ENCODE data around the gene DNM3. TPM values are rescaled to one million over a fixed set of nuclear protein-coding genes. Genes with fewer than 3 reads are reported as not detected.
"Not testable (repeated sequence)": the region's sequence is repeated elsewhere in the genome, so short reads cannot be mapped to it uniquely, and the experiment has no call there.

DNM3 gene
- total and polyA plus RNA-seq, 7 donors = 0.60 to 13.3 (median 3.9) TPM

DNA sequence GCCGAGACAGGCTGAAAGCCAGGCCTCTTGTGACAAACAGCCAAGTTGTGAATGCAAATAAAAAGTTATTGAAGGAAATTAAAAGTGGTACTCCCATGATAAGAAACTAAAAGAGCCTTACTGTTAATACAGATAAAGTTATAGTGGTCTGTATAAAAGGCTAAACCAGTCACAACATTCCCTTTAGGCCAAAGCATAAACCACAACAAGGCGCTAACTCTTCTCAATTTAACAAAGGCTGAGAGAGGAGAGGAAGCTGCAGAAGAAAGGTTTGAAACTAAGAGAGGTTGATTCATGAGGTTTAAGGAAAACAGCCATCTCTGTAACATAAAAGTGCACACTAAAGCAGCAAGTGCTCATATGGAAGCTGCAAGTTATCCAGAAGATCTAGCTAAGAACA, 589.9 kb downstream of the DNM3 start:
- H3K9me3 ChIP-seq = no peaks in the 10 kb centered on the region
- no peaks in the 10 kb centered on the region for H3K4me1 ChIP-seq
- 71 to 73% methylated on average over 2 of the region's 2 CpGs for WGBS, 2 donors
- DNase-seq = no peak
- H3K36me3 ChIP-seq = no peaks in the 10 kb centered on the region
- TF ChIP-seq EP300 (IDR thresholded peaks at IDR 0.05) = no peak
- no peak for TF ChIP-seq POLR2A (IDR thresholded peaks at IDR 0.05)
- no peak for TF ChIP-seq POLR2AphosphoS5 (IDR thresholded peaks at IDR 0.05)
- TF ChIP-seq, protein P1, sequence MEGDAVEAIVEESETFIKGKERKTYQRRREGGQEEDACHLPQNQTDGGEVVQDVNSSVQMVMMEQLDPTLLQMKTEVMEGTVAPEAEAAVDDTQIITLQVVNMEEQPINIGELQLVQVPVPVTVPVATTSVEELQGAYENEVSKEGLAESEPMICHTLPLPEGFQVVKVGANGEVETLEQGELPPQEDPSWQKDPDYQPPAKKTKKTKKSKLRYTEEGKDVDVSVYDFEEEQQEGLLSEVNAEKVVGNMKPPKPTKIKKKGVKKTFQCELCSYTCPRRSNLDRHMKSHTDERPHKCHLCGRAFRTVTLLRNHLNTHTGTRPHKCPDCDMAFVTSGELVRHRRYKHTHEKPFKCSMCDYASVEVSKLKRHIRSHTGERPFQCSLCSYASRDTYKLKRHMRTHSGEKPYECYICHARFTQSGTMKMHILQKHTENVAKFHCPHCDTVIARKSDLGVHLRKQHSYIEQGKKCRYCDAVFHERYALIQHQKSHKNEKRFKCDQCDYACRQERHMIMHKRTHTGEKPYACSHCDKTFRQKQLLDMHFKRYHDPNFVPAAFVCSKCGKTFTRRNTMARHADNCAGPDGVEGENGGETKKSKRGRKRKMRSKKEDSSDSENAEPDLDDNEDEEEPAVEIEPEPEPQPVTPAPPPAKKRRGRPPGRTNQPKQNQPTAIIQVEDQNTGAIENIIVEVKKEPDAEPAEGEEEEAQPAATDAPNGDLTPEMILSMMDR (IDR thresholded peaks at IDR 0.05) = no peak
- H3K4me3 ChIP-seq = no peak overlapping the region
- no peaks in the 10 kb centered on the region for H3K27me3 ChIP-seq
- no peak overlapping the region for H3K27ac ChIP-seq
- intact Hi-C loops (cut with DNase I) = no loop called here

DNA sequence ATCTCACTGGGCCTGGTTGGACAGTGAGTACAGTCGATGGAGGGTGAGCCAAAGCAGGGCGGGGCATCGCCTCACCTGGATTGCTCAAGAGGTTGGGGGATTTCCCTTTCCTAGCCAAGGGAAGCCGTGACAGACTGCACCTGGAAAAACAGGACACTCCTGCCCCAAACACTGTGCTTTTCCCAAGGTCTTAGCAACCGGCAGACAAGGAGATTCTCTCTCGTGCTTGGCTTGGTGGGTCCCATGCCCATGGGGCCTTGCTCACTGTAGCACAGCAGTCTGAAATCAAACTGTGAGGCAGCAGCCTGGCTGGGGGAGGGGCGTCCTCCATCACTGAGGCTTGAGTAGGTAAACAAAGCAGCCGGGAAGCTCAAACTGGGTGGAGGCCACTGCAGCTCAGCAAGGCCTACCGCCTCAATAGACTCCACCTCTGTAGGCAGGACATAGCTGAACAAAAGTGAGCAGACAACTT, 590.5 kb downstream of the DNM3 start:
- intact Hi-C loops (cut with DNase I) = no loop called here
- Histone ChIP-seq H3K27me3 (no peaks in the 10 kb centered on the region), H3K36me3 (no peaks in the 10 kb centered on the region), H3K4me1 (no peaks in the 10 kb centered on the region), H3K9me3 (no peaks in the 10 kb centered on the region), H3K4me3 (no peak overlapping the region), H3K27ac (no peak overlapping the region)
- DNase-seq = no peak
- TF ChIP-seq, protein P1 (IDR thresholded peaks at IDR 0.05) = no peak
- TF ChIP-seq POLR2AphosphoS5 (IDR thresholded peaks at IDR 0.05) (no peak), POLR2A (IDR thresholded peaks at IDR 0.05) (no peak), EP300 (IDR thresholded peaks at IDR 0.05) (no peak)
- 16 to 57% methylated on average over 9 of the region's 9 CpGs for WGBS, 2 donors

DNA sequence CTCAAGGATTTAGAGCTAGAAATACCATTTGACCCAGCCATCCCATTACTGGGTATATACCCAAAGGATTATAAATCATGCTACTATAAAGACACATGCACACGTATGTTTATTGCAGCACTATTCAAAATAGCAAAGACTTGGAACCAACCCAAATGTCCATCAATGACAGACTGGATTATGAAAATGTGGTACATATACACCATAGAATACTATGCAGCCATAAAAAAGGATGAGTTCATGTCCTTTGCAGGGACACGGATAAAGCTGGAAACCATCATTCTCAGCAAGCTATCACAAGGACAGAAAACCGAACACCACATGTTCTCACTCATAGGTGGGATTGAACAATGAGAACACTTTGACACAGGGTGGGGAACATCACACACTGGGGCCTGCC, 595.9 kb downstream of the DNM3 start:
- H3K27me3 ChIP-seq; H3K4me1 ChIP-seq; H3K4me3 ChIP-seq; intact Hi-C loops (cut with DNase I); H3K9me3 ChIP-seq; H3K36me3 ChIP-seq; DNase-seq; H3K27ac ChIP-seq: not testable (repeated sequence)
- WGBS, 2 donors = 78 to 93% methylated on average over 3 of the region's 3 CpGs

DNA sequence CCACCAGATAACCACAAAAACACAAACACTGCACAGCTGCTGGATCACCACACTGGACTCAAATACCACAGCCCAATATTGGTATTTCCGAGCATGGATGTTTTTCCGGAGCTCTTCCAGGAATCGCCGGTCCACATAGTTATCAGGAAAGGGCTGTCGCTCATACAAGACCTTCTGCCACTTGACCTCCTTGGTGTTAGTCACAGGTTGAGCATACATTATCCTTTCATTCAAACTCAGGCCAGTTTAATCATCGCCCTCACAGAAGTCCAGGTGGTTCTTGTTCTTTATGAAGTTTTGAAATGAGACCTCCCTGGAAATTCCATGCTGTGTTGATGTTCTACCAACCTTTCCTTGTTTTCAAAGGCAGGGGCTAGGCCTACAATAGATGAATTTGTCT, 601.1 kb downstream of the DNM3 start:
- intact Hi-C loops (cut with DNase I) = loop anchor here (5.0 kb wide), 2 partner anchors 400 to 660 kb away; partner anchors contain the start of gene METTL13
- Histone ChIP-seq H3K4me1 (peaks cover 0 to 26% (median 17%) of the 10 kb centered on the region in 4 donors), H3K27me3 (no peaks in the 10 kb centered on the region), H3K27ac (no peak overlapping the region), H3K4me3 (no peak overlapping the region), H3K36me3 (peaks cover 0 to 7% (median 0%) of the 10 kb centered on the region in 4 donors), H3K9me3 (no peaks in the 10 kb centered on the region)
- 97 to 98% methylated on average over 6 of the region's 6 CpGs for WGBS, 2 donors
- no peak for DNase-seq
- TF ChIP-seq POLR2A (IDR thresholded peaks at IDR 0.05) = no peak
- TF ChIP-seq EP300 (IDR thresholded peaks at IDR 0.05) = no peak
- TF ChIP-seq POLR2AphosphoS5 (IDR thresholded peaks at IDR 0.05) = no peak
- TF ChIP-seq, protein P1 (IDR thresholded peaks at IDR 0.05) = no peak

DNA sequence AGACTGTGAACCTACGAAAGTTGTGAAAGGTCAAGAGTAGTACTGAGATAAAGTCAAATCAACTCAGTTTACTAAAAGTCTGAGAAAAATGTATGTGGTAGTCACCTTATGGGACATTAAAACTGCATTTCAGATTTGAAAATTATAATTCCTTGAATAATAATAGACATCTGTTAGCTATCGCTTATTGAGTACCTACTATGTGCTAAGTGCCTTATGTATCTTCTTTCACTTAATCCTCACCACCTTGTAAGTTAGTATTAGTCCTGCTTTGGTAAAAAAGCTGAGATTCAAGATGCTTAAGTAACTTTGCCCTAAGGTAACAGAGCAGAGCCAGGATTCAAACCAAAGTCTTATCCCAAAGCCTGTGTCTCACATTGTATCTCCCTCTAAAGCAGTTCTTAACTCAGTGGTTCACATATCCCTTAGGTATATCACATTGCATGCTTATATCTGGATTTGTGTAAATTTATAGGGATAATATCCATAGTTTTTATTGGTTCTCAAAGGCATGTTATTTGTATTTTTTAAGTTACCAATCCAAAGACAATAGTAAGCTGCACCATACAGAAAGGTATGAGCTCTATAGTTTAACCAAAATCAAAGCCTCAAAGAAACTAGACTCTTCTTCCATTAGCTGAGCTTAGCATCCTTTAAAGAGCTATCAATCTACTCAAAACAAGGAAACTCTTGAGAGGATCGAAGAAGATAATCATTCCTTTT, 601.7 kb downstream of the DNM3 start:
- H3K9me3 ChIP-seq = no peaks in the 10 kb centered on the region
- peaks cover 0 to 26% (median 17%) of the 10 kb centered on the region in 4 donors for H3K4me1 ChIP-seq
- intact Hi-C loops (cut with DNase I) = loop anchor here (1.0 to 5.0 kb wide), 3 partner anchors 43 to 661 kb away; partner anchors contain the start of gene METTL13
- TF ChIP-seq, protein P1 (IDR thresholded peaks at IDR 0.05) = no peak
- TF ChIP-seq EP300 (IDR thresholded peaks at IDR 0.05) = no peak
- TF ChIP-seq POLR2AphosphoS5 (IDR thresholded peaks at IDR 0.05) = no peak
- TF ChIP-seq POLR2A (IDR thresholded peaks at IDR 0.05) = no peak
- H3K27ac ChIP-seq = peak overlapping the region in 3 of 4 donors; percentile 69 to 85 (median 80)
- H3K36me3 ChIP-seq = peaks cover 0 to 7% (median 0%) of the 10 kb centered on the region in 4 donors
- DNase-seq = no peak
- H3K4me3 ChIP-seq = peak overlapping the region; percentile 54 to 99 (median 77)
- 68 to 71% methylated on average over 3 of the region's 3 CpGs for WGBS, 2 donors
- no peaks in the 10 kb centered on the region for H3K27me3 ChIP-seq
